GM23248 (cell line): Measurements from ENCODE around the gene KCNMA1. TPM values are rescaled to one million over a fixed set of nuclear protein-coding genes. Genes with fewer than 3 reads are reported as not detected.

ENCODE experiments used
- DNase-seq: peaks from one replicate; pipeline ENCODE4 v3.0.0-alpha.2; 2015
- H2AFZ ChIP-seq: fragments of 200-600 bp; sonication (generic); 2 replicates; pipeline ENCODE4 v1.6.1; 2016; ENCODE audit warnings: antibody characterized with exemption
- H3F3A ChIP-seq: fragments of 200-600 bp; sonication (generic); 2 replicates; pipeline ENCODE4 v1.6.1; 2016; ENCODE audit warnings: mild to moderate bottlenecking, antibody characterized with exemption, mixed run types; ENCODE audit not compliant: insufficient read depth
- H3K27ac ChIP-seq: fragments of 200-600 bp; sonication (generic); 2 replicates; pipeline ENCODE4 v1.5.1; 2016; ENCODE audit warnings: mild to moderate bottlenecking
- H3K27me3 ChIP-seq: fragments of 200-600 bp; sonication (generic); replicated peaks from 2 replicates; pipeline ENCODE4 v1.6.1; 2016; ENCODE audit warnings: mild to moderate bottlenecking; ENCODE audit not compliant: insufficient read depth
- H3K36me3 ChIP-seq: fragments of 200-600 bp; sonication (generic); 2 replicates; pipeline ENCODE4 v1.6.1; 2016; ENCODE audit warnings: low read depth, mild to moderate bottlenecking
- H3K4me1 ChIP-seq: fragments of 200-600 bp; sonication (generic); 2 replicates; pipeline ENCODE4 v1.6.1; 2016; ENCODE audit warnings: mild to moderate bottlenecking; ENCODE audit not compliant: insufficient read depth
- H3K4me2 ChIP-seq: fragments of 200-600 bp; sonication (generic); one replicate; pipeline ENCODE4 v1.6.1; 2016; ENCODE audit warnings: mild to moderate bottlenecking; ENCODE audit not compliant: unreplicated experiment
- H3K4me3 ChIP-seq: fragments of 200-600 bp; sonication (generic); 2 replicates; pipeline ENCODE4 v1.5.1; 2016; ENCODE audit warnings: mild to moderate bottlenecking
- H3K79me2 ChIP-seq: fragments of 200-600 bp; sonication (generic); 2 replicates; pipeline ENCODE4 v1.6.1; 2016; ENCODE audit warnings: mild to moderate bottlenecking; ENCODE audit not compliant: insufficient read depth
- H3K9ac ChIP-seq: fragments of 200-600 bp; sonication (generic); 2 replicates; pipeline ENCODE4 v1.6.1; 2016; ENCODE audit warnings: mild to moderate bottlenecking
- H3K9me2 ChIP-seq: fragments of 200-600 bp; sonication (generic); 2 replicates; pipeline ENCODE4 v1.6.1; 2016; ENCODE audit warnings: mixed run types, mild to moderate bottlenecking, moderate library complexity; ENCODE audit not compliant: insufficient read depth
- H3K9me3 ChIP-seq: fragments of 200-600 bp; sonication (generic); one replicate; pipeline ENCODE4 v1.6.1; 2017; ENCODE audit warnings: low read depth
- H4K20me1 ChIP-seq: fragments of 200-600 bp; sonication (generic); 2 replicates; pipeline ENCODE4 v1.6.0; 2016; ENCODE audit not compliant: insufficient read depth
- EZH2 ChIP-seq: fragments of 200-600 bp; sonication (generic); IDR thresholded peaks from 2 replicates; pipeline ENCODE4 v1.6.1; 2018; ENCODE audit warnings: antibody characterized with exemption, mild to moderate bottlenecking; ENCODE audit not compliant: insufficient read depth, poor library complexity, severe bottlenecking
- EZH2phosphoT487 ChIP-seq: fragments of 200-600 bp; sonication (generic); IDR thresholded peaks from 2 replicates; pipeline ENCODE4 v1.6.1; 2018; ENCODE audit warnings: antibody characterized with exemption, moderate library complexity, mild to moderate bottlenecking, low read depth; ENCODE audit not compliant: insufficient read depth
- WGBS, 2 experiments: methylation state at CpG; one replicate each; pipeline ENCODE4 v1.1.6; 2015 to 2017; ENCODE audit warnings: low lambda C conversion rate in 2 of 2, low coverage in 1 of 2; ENCODE audit errors: missing lambda C conversion rate in 2 of 2; 5-methylcytosine and 5-hydroxymethylcytosine counted together
- in situ Hi-C: fragments of 300-500 bp; cut with MboI; formaldehyde crosslinking; loops from 2 replicates; pipeline ENCODE4 v1.15.0; 2020
- polyA plus RNA-seq: library from polyadenylated mRNA; unstranded; fragments of >200 nt; fragmentation: Nextera tagmentation; extraction: Ambion mirVana; gene quantifications from 2 replicates; pipeline ENCODE4 v1.2.1, GENCODE V29; 2016
- total RNA-seq: library from RNA; depleted of rRNA; stranded (reverse); fragments of >200 nt; shearing (Covaris generic); gene quantifications from 2 replicates; pipeline ENCODE4 v1.2.3, GENCODE V29; 2014

The KCNMA1 gene
- total and polyA plus RNA-seq, 2 experiments from 2014 or later, result 14.2 to 25.1 TPM

DNA sequence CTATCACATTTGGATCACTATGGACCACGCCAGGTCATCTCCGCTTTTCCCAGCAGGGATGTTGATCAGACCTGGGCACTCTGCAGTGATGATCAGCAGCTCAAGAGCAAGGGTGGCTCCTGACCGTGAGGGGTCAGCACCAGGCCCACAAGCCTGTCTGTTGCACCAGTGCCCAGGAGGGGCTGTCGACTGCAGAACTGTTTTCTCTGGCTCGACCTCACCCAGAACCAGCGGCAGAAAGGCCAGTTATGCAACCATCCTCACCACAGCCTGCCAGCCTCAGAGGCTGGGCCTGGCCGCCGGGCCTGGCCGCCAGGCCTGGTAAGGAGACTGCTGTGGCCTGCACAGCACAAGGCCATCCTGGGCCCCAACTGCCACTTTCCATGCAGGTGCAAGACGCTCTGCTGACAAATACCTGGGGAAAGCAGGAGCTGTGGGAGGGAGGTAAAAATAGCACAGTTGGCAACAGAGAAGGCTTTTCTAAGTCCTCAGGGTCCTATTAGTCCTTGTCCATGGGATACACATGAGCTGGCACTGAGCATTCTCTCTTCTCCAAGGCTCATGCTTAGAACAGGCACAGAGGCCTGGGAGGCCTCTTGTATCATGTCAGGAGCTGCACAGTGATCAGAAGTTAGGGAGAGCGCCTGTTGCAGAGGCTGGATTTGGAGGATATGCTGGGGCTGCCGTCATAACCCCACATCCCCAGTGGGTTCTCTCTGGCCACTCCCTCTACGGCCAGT is 17.5 kb downstream of the KCNMA1 start:
- in situ Hi-C loops, result no loop called here
- no peak for DNase-seq
- Histone ChIP-seq H2AFZ (no peak overlapping the region), H3K27me3 (no peaks in the 10 kb centered on the region), H3F3A (no peaks in the 10 kb centered on the region), H4K20me1 (no peaks in the 10 kb centered on the region), H3K9me3 (no peaks in the 10 kb centered on the region), H3K9ac (no peak overlapping the region), H3K27ac (no peak overlapping the region), H3K9me2 (no peaks in the 10 kb centered on the region), H3K4me1 (no peaks in the 10 kb centered on the region), H3K79me2 (peaks cover 28% of the 10 kb centered on the region), H3K4me2 (no peak overlapping the region), H3K4me3 (no peak overlapping the region), H3K36me3 (no peaks in the 10 kb centered on the region)
- TF ChIP-seq EZH2 (no peak), EZH2phosphoT487 (no peak)
- 91 to 95% methylated on average over 12 to 13 of the region's 13 CpGs for WGBS, 2 experiments

DNA sequence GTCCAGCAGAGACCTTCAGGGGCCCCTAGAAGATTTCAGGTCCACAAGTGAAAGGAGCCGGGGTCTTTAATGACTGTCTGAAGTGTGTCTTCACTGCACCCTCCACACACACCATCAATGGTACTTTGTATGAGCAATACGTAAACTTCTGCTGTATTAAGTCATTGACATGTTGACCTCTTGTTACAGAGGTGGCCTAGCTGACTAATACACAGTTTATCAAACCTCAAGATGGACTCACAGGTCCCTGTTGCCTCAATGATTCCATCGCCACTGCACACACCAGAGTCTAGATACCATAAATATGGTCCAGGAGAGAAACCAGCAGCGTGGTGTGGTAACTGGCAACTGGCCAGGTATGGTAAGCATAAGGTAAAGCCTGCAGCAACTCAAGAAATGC is 19.5 kb downstream of the KCNMA1 start:
- H3K36me3 ChIP-seq, result no peaks in the 10 kb centered on the region
- no peak overlapping the region for H3K4me3 ChIP-seq
- no peaks in the 10 kb centered on the region for H3F3A ChIP-seq
- DNase-seq, result no peak
- TF ChIP-seq EZH2, result no peak
- TF ChIP-seq EZH2phosphoT487, result no peak
- no peaks in the 10 kb centered on the region for H4K20me1 ChIP-seq
- H3K79me2 ChIP-seq, result peaks cover 16% of the 10 kb centered on the region
- H3K9me3 ChIP-seq, result no peaks in the 10 kb centered on the region
- no peak overlapping the region for H3K27ac ChIP-seq
- in situ Hi-C loops, result no loop called here
- H3K9ac ChIP-seq, result no peak overlapping the region
- no peaks in the 10 kb centered on the region for H3K27me3 ChIP-seq
- no peaks in the 10 kb centered on the region for H3K9me2 ChIP-seq
- H3K4me2 ChIP-seq, result no peak overlapping the region
- H3K4me1 ChIP-seq, result no peaks in the 10 kb centered on the region
- 70 to 71% methylated on average over 4 of the region's 4 CpGs for WGBS, 2 experiments
- H2AFZ ChIP-seq, result no peak overlapping the region

GRCh38 chr10:77616766-77617165 is 20.8 kb downstream of the KCNMA1 start:
- Histone ChIP-seq H3K36me3 (no peaks in the 10 kb centered on the region), H3K4me3 (no peak overlapping the region), H3K79me2 (peaks cover 12% of the 10 kb centered on the region), H3K9me3 (no peaks in the 10 kb centered on the region), H3K27me3 (no peaks in the 10 kb centered on the region), H3K4me1 (no peaks in the 10 kb centered on the region), H3K9me2 (no peaks in the 10 kb centered on the region), H4K20me1 (no peaks in the 10 kb centered on the region), H3K27ac (no peak overlapping the region), H3K9ac (no peak overlapping the region), H2AFZ (no peak overlapping the region), H3F3A (no peaks in the 10 kb centered on the region), H3K4me2 (no peak overlapping the region)
- no peak for TF ChIP-seq EZH2
- no peak for TF ChIP-seq EZH2phosphoT487
- no peak for DNase-seq
- in situ Hi-C loops, result no loop called here
- 77 to 83% methylated on average over 5 of the region's 5 CpGs for WGBS, 2 experiments

- H3K4me2 ChIP-seq, result no peak overlapping the region
- H3F3A ChIP-seq, result no peaks in the 10 kb centered on the region
- H3K9me3 ChIP-seq, result no peaks in the 10 kb centered on the region
- WGBS, 2 experiments, result 65 to 71% methylated on average over 6 of the region's 6 CpGs
- no peak overlapping the region for H2AFZ ChIP-seq
- H3K4me1 ChIP-seq, result no peaks in the 10 kb centered on the region
- H3K36me3 ChIP-seq, result no peaks in the 10 kb centered on the region
- no peaks in the 10 kb centered on the region for H3K27me3 ChIP-seq
- H3K27ac ChIP-seq, result no peak overlapping the region
- no peaks in the 10 kb centered on the region for H4K20me1 ChIP-seq
- in situ Hi-C loops, result no loop called here
- H3K9me2 ChIP-seq, result no peaks in the 10 kb centered on the region
- no peak for DNase-seq
- no peak overlapping the region for H3K9ac ChIP-seq
- peaks cover 7% of the 10 kb centered on the region for H3K79me2 ChIP-seq
- no peak overlapping the region for H3K4me3 ChIP-seq
- TF ChIP-seq EZH2, result no peak
- TF ChIP-seq EZH2phosphoT487, result no peak
Observed at GRCh38 chr10:77614778-77615625, 22.6 kb downstream of the KCNMA1 start.
